GM21737 (cell line): ENCODE measurements around the gene STKLD1.

Experiments used
- ATAC-seq: cut with Tn5 transposase; IDR thresholded peaks from one replicate; pipeline ENCODE4 v1.9.1; 2021; ENCODE audit warnings: mild to moderate bottlenecking, moderate library complexity; ENCODE audit not compliant: unreplicated experiment

STKLD1 gene

DNA sequence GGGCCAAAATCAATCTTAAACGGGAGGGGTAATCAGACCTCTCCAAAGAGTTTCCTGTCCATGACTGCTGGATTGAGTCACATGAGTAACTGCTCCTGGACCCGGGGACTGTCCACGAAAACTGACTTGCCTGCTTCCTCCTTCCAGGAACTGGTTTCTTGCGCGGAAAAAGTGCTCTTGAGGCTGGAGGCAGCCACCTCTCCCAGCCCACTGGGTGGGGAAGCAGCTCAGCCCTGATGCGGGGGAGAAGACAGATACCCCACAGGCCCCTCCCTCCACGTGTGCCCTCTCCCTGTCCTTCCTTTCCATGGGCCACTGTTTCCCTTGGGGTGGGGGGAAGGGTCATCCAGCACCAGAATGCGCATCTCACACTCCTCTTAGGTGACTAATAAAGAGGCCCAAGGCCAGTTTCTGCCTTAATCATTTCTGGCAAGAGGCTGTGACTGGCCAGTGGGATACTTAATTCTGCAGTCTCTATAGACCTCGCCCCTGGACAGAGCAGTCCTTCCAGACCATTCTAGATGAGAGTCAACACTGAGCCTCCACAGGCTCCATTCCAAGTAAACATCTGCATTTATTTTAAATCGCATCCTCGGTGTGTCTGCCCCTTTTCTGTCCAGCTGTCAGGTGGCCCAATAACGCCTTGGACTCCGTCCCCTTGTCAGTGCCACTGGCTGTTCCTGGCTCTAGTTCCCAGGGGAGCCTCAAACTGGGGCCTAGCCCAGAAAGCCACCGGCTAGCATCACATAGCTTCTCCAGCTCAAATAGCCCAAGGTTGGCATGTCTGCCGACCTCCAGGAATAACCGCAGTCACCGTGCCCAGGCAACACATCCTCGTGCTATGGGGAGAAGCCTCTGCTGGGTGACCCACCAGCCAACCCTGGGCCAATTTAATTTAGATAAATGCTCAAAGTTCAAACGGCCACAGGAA lies 29.6 kb downstream of the STKLD1 start:
- ATAC-seq = no peak

DNA sequence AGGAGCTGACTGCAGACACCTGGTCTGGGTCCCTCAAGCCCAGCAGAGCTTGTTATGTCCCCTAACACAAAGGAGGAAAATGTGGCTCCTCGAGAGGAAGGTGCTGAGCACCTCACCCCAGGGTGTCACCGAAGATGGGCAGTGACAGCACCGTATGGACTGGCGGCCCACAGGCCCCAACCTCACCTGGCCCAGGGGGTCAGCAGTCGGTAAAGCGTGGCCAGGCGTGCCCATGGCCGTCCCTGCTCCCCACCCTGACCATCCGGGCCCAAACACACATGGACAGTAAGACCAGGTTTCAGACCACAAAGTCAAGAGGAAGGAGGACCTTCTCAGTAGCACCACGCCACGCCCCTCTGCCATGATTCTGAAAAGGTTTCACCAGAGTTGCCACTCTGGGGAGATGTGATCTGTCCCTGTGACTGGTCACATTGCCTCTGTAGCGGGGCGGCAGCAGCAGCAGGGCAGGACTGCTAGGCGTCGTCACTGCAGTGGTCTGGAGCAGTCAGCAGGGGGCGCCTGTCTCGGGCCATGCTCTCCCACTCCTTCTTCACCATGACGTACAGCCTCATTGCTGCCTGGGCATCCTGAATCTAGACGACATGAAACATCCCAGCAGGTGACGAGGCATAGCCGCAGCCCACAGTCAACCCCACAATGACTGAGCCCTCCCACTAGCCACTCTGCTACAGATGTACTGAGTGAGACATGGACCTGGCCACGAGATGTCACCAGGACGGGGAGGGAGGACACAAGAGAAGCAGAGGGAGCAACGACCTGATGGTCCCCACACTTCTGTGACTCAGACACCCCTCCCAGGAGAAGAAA lies 30.5 kb downstream of the STKLD1 start:
- no peak for ATAC-seq

DNA sequence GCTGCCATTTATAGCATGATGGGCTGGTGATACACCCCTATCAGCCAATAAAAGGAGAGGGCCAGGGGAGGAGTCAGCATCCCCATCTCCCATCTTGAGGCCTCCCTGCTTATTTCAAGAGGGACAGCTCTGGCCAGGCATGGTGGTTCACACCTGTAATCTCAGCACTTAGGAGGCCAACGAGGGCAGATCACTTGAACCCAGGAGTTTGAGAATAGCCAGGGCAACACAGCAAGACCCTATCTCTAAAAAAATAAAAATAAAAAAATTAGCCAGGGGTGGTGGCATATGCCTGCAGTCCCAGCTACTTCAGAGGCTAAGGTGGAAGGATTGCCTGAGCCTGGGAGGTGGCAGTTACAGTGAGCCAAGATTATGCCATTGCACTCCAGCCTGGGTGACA lies 31.9 kb downstream of the STKLD1 start:
- ATAC-seq = no peak

DNA sequence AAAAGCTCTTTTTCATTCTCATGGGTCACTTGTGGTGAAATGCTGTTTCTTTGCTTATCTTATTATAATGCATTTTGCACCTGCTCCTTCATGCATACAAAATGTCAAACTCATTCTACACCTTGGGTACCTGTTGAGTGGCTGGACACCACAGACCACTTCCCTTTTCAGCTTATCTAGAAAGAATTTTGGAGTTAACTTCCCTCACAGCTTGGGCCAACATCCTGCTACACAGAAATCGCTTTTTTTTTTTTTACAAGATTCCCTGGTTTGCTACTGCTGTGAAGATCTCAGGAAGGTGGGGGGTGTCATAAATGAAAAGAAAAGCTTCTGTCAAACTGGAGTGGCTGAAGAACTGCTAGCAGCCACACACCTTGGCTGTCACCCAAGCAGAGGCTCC lies 39.0 kb downstream of the STKLD1 start:
- no peak for ATAC-seq

DNA sequence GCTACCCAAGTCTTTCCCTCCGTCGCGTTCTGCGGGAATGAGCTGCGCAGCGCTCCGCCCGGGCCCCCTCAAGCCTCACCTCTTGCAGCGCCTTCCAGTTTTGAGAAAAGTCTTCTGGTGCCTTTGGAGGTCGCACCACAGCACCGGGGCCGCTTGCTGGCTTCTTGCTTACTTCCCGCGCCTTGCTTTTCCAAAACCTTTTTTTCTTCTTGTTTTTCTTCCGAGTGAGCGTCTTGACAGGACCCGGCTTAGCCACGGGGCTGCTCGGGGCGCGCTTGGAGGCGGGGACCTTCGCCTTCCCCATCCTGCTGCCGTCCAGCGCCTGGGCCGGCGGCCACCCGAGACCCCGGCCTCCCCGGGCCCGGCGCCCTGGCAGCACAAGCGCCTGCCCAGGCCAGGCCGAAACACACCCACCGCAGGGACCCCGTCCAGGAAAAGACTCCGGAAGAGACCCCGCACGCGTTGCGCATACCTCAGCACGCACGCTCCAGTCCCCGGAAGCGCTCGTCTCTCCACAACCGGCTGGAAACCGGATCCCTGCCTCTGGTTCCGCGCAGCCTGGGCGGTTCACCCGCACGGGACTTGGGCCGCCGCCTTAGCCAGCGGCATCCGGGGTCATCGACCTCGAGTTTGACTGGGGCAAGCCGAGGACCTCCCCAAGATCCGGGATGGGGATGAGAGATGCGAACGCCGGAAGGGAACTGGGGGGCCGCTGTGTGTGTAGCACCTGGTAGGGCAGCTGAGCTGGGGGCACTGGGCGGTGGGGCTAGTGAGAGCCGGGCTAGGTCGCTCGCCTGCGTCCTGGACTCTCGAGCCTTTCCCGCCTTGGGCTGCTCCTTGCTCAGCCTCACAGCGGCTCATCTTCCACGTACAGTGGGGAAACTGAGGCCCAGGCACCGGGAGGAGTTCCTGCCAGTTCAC lies 41.6 kb downstream of the STKLD1 start, which contains the start of gene REXO4:
REXO4 (minus strand) TSS at position 470 of the 921 bp plus-strand sequence; CDS start at position 304, 166 bp downstream.
- peak; percentile 65 for ATAC-seq

DNA sequence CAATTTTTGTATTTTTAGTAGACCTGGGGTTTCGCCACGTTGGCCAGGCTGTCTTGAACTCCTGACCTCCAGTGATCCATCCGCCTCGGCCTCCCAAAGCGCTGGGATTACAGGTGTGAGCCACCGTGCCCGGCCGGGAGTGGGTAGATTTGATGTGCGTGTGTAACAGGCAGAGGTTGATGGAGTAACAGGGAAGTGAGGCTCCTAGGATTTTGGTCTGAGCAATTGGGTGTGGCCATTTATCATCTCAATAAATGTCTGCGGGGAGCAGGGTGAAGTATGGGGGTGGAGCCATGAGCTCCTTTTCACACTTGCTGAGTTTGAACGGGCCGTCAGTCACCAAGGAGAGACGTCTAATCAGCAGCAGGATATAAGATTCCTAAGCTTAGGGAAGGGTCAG lies 42.8 kb downstream of the STKLD1 start:
- ATAC-seq = no peak

DNA sequence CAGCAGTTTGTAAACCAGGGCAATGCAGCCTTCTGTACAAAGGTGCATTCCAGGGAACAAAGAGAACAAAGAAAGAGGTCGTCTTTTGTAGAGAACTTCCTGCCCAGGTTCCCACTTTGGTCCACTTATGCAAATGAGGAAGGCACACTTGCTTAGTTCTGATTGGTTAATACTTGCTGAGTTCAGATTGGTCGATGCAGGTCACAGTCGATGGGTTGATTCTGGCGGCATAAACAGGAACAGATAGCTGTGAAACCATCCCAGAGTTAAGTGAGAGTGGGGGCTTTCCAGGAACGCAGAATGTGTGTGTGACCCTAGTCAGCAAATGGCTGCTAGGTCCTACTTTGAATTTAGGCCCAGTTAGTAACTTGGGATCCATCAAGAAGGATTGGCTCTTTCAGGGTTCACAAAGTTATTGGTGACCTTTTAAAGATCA lies 44.2 kb downstream of the STKLD1 start:
- peak; percentile 33 for ATAC-seq

DNA sequence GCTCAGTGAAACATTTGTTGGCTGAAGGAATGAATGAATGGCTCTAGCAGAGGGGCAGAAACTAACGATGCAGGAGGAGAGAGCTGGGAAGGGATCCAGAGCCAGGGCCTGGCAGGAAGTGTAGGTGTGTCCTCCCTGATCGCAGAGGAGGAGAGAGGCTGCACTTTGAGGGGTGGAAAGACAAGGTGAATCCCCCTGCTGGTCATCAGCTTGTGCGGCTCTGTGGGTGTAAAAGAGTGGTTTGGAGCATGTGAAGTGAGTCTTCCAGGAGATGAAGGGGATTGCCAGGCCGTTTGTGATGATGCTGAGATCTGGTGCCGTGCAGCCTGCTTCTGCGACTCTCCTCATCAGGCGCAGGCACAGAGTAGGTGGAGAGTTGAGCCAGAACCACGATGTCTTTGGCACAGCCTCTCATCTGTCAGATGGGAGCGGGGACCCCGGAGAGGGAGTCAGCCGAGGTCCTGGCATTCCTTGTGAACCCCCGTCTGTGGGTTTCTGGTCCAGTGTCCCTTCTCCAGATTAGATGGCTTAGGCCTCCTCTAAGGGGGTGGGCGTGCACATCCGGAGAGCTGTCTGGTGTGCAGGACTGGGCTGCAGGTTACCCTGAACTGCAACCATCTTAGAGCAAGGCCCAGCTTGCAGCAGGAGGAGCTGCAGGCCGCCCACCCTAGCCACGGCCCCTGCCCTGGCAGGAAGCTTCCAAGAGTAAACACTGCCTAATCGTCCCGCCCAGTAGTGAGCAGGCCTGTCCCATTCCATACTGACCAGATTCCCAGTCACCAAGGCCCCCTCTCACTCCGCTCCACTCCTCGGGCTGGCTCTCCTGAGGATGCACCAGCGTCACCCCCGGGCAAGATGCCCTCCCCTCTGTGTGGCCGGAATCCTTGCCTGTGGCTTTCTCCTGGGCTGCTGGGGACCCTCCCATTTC lies 45.7 kb downstream of the STKLD1 start, which contains the start of gene ADAMTS13:
ADAMTS13 (plus strand) TSS at position 753 of the 928 bp plus-strand sequence; CDS start at position 830, 77 bp downstream.
- no peak for ATAC-seq

DNA sequence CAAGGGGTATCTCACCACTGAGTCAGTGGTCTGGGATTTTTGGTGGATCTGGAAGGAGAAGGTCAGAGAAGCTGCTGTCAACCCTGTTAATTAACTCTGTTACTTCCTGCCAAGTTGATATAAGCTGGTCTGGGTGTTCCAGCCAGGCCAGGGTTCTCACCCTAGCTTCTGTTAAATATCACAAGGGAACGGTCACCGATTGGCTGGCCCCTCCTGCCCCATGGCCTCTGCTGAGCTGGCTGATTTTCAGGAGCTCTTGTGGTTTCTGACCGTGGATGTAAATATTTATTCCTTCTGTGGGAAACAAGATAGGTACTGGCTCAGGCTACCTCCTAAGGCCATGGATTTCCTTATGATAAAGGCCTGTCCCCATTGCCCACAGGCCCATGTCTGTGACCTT lies 47.0 kb downstream of the STKLD1 start:
- no peak for ATAC-seq

DNA sequence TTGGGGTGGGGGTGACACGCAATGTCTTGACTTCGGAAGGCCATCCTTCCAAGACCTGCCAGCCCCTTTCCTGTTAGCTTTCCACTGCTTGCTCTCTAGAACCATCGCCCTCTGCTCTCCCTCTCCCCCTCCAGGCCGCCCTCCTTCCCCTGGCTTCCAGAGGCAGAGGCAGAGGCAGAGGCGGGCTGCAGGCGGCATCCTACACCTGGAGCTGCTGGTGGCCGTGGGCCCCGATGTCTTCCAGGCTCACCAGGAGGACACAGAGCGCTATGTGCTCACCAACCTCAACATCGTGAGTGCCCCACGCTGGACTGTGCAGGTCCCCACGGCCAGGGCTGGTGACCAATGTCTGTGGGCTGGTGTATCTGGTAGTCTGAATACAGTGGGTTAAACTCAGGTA lies 48.0 kb downstream of the STKLD1 start:
- no peak for ATAC-seq

DNA sequence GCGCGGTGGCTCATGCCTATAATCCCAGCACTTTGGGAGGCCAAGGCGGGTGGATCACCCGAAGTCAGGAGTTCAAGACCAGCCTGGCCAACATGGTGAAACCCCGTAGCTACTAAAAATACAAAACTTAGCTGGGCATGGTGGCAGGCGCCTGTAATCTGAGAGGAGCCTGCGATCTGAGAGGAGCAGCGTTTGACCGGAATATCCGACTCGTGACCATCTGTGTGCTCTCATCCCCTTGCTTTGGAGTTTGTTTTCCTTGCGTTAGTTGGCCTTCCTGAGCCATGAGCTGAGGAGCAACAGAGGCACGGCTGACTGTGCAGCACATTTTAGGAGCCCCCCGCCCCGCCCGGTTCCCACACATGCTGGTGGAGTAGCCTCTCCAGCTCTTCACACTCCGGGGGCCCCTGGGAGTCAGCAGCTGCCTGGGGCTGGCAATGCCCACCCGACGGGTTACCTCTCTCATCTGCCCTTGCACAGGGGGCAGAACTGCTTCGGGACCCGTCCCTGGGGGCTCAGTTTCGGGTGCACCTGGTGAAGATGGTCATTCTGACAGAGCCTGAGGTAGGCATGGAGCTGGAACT lies 49.0 kb downstream of the STKLD1 start:
- no peak for ATAC-seq

DNA sequence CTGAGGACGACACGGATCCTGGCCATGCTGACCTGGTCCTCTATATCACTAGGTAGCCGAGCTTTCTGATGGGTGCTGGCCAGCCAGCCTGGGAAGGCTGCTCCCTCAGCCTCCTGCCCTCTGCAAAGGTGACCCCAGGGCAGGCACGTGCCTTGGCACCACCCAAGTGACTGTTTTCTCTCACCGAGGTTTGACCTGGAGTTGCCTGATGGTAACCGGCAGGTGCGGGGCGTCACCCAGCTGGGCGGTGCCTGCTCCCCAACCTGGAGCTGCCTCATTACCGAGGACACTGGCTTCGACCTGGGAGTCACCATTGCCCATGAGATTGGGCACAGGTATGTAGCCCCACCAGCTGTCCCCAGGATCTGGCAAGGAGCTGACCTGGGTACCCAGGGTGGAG lies 49.8 kb downstream of the STKLD1 start:
- no peak for ATAC-seq

DNA sequence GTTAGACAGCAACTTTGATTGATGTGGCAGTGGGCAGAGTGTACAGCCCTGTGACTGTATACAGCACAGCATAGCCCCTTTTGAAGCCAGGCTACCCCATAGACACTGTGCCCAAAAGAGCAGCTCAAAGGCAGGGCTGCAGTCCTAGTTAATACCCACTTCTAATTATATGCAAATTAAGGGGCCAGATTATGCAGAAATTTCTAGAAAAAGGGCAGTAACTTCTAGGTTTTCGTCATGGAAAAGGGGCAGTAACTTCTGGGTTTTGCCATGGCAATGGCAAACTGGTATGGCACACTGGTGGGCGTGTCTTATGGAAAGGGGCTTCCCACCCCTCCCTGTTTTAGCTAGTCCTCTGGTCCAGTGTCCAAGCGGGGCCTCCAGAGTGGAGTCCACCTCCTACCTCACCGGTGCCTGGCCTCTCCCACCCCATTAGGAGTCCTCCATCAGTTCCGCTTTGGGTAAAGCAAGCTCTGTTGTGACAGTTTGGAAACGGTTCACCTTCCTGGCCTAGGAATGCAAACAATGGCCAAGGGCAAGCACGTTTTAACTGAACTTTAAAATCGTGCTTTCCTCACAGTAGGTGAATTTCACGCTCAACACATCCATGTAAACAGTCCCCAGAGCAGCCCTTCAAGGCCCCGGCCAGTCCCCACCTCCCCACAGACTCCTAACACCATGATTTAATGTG lies 51.6 kb downstream of the STKLD1 start:
- no peak for ATAC-seq

DNA sequence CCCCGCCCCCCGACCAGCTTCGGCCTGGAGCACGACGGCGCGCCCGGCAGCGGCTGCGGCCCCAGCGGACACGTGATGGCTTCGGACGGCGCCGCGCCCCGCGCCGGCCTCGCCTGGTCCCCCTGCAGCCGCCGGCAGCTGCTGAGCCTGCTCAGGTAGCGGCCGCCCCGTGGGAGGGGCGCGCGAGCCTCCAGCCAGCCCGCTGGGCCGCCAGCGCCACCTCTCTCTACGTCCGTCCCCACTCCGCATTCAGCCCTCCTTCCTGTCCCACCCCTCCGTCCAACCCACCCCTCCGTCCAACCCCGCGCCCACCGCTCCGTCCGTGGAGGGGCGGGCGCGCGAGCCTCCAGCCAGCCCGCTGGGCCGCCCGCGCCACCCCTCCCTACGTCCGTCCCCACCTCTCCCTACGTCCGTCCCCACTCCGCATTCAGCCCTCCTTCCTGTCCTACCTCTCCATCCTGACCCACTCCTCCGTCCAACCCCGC lies 52.5 kb downstream of the STKLD1 start:
- ATAC-seq = no peak

DNA sequence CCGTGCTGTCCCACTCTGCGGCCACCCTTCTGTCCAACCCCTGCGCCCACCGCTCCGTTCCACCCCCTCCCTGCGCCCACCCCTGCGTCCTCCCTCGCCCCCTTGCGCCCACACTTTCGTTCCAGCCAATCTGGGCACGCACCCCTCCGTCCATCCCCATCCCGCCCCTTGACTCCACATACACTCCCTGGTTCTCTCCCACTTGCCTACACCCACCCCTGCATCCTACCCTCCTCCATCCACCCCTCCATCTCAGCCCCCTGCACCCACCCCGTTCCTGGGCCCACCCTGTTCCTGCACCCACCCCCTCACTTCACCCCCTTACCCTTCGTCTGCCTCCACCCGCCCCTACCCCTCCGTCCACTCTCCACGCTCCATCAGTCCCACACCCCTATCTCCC lies 53.0 kb downstream of the STKLD1 start:
- no peak for ATAC-seq

DNA sequence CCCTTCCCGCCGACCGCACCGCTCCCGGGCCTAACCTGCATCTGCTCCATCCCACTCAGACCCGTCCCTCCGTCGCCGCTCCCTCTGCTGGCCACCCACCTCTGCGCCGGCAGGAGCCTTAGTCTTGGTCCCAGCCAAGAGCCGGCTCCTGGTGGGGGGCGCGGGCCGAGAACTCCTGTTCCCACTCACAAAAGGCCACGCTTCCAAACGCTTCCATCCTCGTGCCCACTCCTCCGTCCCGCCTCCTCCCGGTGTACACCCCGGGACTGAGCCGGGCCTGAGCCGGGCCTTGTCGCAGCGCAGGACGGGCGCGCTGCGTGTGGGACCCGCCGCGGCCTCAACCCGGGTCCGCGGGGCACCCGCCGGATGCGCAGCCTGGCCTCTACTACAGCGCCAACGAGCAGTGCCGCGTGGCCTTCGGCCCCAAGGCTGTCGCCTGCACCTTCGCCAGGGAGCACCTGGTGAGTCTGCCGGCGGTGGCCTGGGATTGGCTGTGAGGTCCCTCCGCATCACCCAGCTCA lies 53.5 kb downstream of the STKLD1 start:
- no peak for ATAC-seq

DNA sequence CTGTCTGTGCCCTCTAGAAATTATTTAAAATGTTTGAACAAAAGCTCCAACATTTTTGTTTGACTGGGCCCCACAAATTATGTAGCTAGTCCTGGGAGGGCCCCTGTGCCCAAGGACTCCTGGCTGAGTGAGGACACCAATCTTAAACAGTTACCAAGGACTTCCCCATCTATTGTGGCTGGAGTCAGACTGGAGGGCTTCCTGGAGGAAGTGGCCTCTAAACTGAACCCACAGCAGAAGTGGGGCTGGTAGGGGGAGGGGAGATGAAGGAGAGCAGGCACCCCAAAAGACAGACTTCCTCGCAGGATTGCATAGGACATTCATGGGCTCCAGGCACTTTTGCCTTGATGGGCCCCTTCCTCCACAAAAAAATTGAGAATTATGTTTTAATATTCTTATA lies 54.1 kb downstream of the STKLD1 start:
- ATAC-seq = no peak

DNA sequence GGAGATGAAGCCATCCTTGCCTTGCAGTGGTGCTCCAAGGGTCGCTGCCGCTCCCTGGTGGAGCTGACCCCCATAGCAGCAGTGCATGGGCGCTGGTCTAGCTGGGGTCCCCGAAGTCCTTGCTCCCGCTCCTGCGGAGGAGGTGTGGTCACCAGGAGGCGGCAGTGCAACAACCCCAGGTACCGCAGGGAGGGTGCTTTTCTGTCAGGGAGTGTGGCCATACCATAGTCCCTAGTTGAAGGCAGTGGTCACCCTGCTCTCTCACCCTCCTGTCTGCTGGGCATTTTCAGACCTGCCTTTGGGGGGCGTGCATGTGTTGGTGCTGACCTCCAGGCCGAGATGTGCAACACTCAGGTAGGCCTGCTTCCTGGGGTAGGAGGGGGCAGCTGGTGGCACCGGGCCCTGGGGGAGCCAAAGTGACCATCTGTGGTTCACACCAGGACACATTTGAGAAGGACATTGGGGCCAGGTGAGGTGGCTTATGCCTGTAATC lies 57.2 kb downstream of the STKLD1 start:
- ATAC-seq = no peak
